Stimulated activated CD4-positive, alpha-beta T cell treated with anti-CD3 and anti-CD28 coated beads, Interleukin-15, amount 100 ng/mL, for 24 hours (primary cell): ENCODE measurements around the gene DLK2.
"Not testable (repeated sequence)": the region's sequence is repeated elsewhere in the genome, so short reads cannot be mapped to it uniquely, and the experiment has no call there.

ENCODE experiments used
- DNase-seq: peaks from one replicate; pipeline ENCODE4 v3.0.0-alpha.2; 2020

The DLK2 gene

DNA sequence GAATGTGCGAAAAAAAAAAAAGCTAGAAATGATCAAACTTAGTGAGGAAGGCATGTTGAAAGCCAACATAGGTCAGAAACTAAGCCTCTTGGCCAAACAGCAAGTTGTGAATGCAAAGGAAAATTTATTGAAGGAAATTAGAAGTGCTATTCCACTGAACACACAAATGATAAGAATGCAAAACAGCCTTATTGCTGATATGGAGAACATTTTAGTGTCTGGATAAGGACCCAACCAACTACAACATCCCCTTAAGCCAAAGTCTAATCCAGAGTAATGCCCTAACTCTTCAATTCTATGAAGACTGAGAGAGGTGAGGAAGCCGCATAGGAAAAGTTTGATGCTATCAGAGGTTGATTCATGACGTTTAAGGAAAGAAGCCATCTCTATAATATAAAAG lies 33.5 kb downstream of the DLK2 start:
- no peak for DNase-seq

DNA sequence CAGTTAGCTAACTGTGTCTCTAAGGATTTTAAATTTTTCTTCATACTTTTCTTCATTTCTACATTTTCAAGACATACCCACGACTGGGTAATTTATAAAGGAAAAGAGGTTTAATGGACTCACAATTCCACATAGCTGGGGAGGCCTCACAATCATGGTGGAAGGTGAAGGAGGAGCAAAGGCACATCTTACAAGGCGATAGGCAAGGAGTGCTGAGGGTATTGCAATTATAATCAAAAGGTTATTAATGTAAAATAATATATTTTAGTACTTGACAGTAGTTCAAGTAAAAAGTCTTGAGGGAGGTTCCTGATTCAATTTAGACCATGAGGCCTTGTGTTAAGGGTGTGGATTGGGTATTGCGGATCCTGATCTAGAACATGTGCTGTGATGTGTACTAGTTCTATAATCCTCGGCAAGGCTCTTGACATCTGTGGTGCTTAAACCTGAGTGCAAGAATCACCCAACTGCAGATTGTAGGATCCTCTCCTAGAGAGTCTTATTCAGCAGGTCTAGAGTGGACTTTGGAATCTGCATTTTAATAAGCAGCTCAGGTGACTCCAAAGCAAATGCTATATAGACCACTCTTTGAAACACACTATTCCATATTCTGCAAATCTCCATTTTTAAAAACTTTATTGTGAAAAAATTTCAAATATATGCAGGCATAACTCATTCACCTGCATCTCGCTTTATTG lies 35.2 kb downstream of the DLK2 start:
- no peak for DNase-seq

- DNase-seq, result no peak
Observed at GRCh38 chr6:43416935-43417334, 38.4 kb downstream of the DLK2 start.

- DNase-seq, result not testable (repeated sequence)
Observed at GRCh38 chr6:43415275-43415674, 40.1 kb downstream of the DLK2 start.

DNA sequence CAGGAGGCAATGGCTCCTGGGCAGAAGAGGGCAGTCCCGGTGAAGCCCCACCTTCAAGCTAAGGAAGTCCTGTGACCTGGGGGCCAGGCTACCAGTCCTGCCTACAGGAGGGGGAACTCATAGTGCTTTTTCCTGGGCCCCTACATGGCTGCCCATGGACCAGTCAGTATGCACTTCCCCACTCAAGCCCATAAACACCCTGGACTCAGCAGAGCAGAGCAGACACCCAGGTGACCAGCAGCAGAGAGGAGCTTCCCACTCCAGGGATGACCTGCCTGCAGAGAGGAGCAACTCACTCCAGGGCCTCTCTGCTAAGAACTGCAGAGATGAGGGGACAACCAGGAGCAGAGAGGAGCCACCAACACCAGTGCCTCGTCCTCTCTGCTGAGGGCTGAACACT lies 42.3 kb downstream of the DLK2 start:
- DNase-seq, result no peak

- DNase-seq, result no peak
Observed at GRCh38 chr6:43412541-43412940, 42.8 kb downstream of the DLK2 start.

DNA sequence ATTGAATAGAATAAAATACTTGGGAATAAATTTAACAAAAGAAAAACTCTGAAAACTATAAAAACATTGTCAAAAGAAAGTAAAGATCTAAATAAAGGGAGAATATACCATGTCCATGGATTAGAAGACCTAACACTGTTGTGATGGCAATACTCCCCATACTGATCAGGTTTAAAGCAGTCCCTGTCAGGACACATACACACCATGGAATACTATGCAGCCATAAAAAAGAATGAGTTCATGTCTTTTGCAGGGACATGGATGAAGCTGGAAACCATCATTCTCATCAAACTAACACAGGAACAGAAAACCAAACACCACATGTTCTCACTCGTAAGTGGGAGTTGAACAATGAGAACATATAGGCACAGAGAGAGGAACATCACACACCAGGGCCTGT lies 44.6 kb downstream of the DLK2 start:
- not testable (repeated sequence) for DNase-seq

- no peak for DNase-seq
Observed at GRCh38 chr6:43408259-43408658, 47.1 kb downstream of the DLK2 start.

GRCh38 chr6:43407296-43407695 lies 48.1 kb downstream of the DLK2 start:
- no peak for DNase-seq

DNA sequence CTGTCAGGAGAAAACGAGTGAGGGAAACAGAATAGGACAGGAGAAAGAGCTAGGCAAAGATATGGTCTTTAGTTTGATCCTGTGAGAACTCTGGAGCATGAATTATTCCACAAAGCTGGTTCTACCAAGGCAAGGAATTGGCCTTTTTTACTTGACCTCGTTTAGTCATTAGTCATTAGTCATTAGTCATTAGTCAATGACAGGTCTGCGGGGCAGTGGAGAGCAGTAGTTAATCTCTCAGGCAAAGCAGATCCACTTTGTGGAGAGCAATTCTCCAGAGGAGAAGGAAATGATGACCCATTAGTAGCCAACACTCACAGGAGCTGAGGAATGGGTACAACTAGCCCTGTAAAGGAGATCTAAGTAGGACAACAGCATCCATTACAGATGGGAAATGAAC lies 50.0 kb downstream of the DLK2 start:
- no peak for DNase-seq

DNA sequence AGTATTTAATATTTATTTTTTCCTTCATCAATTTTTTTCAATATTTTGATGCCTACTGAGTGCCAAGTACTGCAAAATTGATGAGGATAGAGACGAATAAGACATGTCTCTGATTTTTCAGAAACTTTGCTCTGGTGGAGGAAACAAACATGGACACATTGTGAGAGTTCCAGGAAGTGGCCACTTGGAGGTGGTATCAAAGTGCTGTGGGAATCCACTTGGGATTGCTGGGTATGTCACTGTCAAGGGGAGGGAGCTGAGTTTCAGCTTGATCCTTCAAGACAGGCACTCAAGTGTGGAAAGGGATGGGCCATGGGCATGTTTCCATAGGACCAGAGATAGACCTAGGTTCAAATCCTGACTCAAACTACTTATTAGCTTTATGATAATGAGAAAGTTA lies 52.5 kb downstream of the DLK2 start:
- DNase-seq, result no peak

- no peak for DNase-seq
Observed at GRCh38 chr6:43401730-43402129, 53.6 kb downstream of the DLK2 start.
